Activated CD8-positive, alpha-beta memory T cell treated with anti-CD3 and anti-CD28 coated beads, Interleukin-2, amount 10 ng/mL, durations not matched to agents 7 days and 5 days (primary cell): ENCODE measurements around the gene ARL5A. TPM values are rescaled to one million over a fixed set of nuclear protein-coding genes. Genes with fewer than 3 reads are reported as not detected.

Source experiments
- ATAC-seq: fragments of 150-1000 bp; cut with Tn5 transposase; one replicate; pipeline ENCODE4 v1.10.0; 2021; ENCODE audit warnings: moderate library complexity
- CTCF ChIA-PET: fragments of 350-600 bp; sonication (Branson Sonifier 250); formaldehyde crosslinking; loops from one replicate; lab custom pipeline; 2021; ENCODE audit warnings: antibody characterized with exemption; lab: Charles Lee
- DNase-seq: peaks from one replicate; pipeline ENCODE4 v3.0.0-alpha.2; 2020
- H3K27ac Mint-ChIP-seq: one replicate; pipeline ENCODE4 v1.8.0; 2021; ENCODE audit warnings: mild to moderate bottlenecking, mixed read lengths
- H3K27me3 Mint-ChIP-seq: one replicate; pipeline ENCODE4 v1.8.0; 2021; ENCODE audit warnings: mixed read lengths
- H3K36me3 Mint-ChIP-seq: one replicate; pipeline ENCODE4 v1.8.0; 2021; ENCODE audit warnings: mild to moderate bottlenecking, mixed read lengths
- H3K4me1 Mint-ChIP-seq: one replicate; pipeline ENCODE4 v1.8.0; 2021; ENCODE audit warnings: mixed read lengths
- H3K4me3 Mint-ChIP-seq: one replicate; pipeline ENCODE4 v1.8.0; 2021; ENCODE audit warnings: mild to moderate bottlenecking, moderate library complexity, mixed read lengths
- H3K9me3 Mint-ChIP-seq: one replicate; pipeline ENCODE4 v1.8.0; 2022; ENCODE audit warnings: low read depth, mixed read lengths
- total RNA-seq, 2 experiments: library from RNA; stranded (reverse); gene quantifications; one replicate each; pipeline ENCODE4 v1.2.3, GENCODE V29; 2021

The ARL5A gene
- total RNA-seq, 2 experiments from 2014 or later, result 45.3 to 46.6 TPM

GRCh38 chr2:151849413-151850010, 21.3 kb upstream of the ARL5A start:
- Mint-ChIP-seq H3K27me3 (peaks cover 9% of the 10 kb centered on the region), H3K27ac (no peak overlapping the region), H3K4me1 (no peaks in the 10 kb centered on the region), H3K36me3 (no peaks in the 10 kb centered on the region), H3K9me3 (no peaks in the 10 kb centered on the region), H3K4me3 (no peak overlapping the region)
- CTCF ChIA-PET, result no interaction called here
- ATAC-seq, result no peak
- no peak for DNase-seq

GRCh38 chr2:151845884-151846283, 17.7 kb upstream of the ARL5A start:
- peaks cover 2% of the 10 kb centered on the region for H3K4me1 Mint-ChIP-seq
- H3K9me3 Mint-ChIP-seq, result no peaks in the 10 kb centered on the region
- peaks cover 9% of the 10 kb centered on the region for H3K27me3 Mint-ChIP-seq
- CTCF ChIA-PET, result no interaction called here
- H3K27ac Mint-ChIP-seq, result no peak overlapping the region
- H3K36me3 Mint-ChIP-seq, result no peaks in the 10 kb centered on the region
- DNase-seq (no peak), ATAC-seq (no peak)
- no peak overlapping the region for H3K4me3 Mint-ChIP-seq

- DNase-seq, result no peak
- CTCF ChIA-PET, result no interaction called here
- Mint-ChIP-seq H3K36me3 (no peaks in the 10 kb centered on the region), H3K4me1 (peaks cover 2% of the 10 kb centered on the region), H3K27ac (no peak overlapping the region), H3K27me3 (peaks cover 9% of the 10 kb centered on the region), H3K4me3 (no peak overlapping the region), H3K9me3 (no peaks in the 10 kb centered on the region)
- ATAC-seq, result no peak
Observed at GRCh38 chr2:151845481-151845880, 17.3 kb upstream of the ARL5A start.

GRCh38 chr2:151844211-151844896, 16.1 kb upstream of the ARL5A start:
- CTCF ChIA-PET, result no interaction called here
- Mint-ChIP-seq H3K27ac (no peak overlapping the region), H3K4me1 (peaks cover 2% of the 10 kb centered on the region), H3K9me3 (no peaks in the 10 kb centered on the region), H3K4me3 (no peak overlapping the region), H3K27me3 (peaks cover 9% of the 10 kb centered on the region), H3K36me3 (no peaks in the 10 kb centered on the region)
- ATAC-seq (no peak), DNase-seq (no peak)

- no peak overlapping the region for H3K27ac Mint-ChIP-seq
- no peak for ATAC-seq
- no peak overlapping the region for H3K4me3 Mint-ChIP-seq
- peaks cover 2% of the 10 kb centered on the region for H3K4me1 Mint-ChIP-seq
- peaks cover 9% of the 10 kb centered on the region for H3K27me3 Mint-ChIP-seq
- no peaks in the 10 kb centered on the region for H3K36me3 Mint-ChIP-seq
- no peak for DNase-seq
- H3K9me3 Mint-ChIP-seq, result no peaks in the 10 kb centered on the region
- CTCF ChIA-PET, result no interaction called here
Observed at GRCh38 chr2:151843691-151844061, 15.5 kb upstream of the ARL5A start.

GRCh38 chr2:151842830-151843690, 14.8 kb upstream of the ARL5A start:
- peaks cover 2% of the 10 kb centered on the region for H3K4me1 Mint-ChIP-seq
- DNase-seq, result no peak

GRCh38 chr2:151841047-151841424, 12.8 kb upstream of the ARL5A start:
- CTCF ChIA-PET, result no interaction called here
- Mint-ChIP-seq H3K27ac (no peak overlapping the region), H3K9me3 (no peaks in the 10 kb centered on the region), H3K4me3 (no peak overlapping the region), H3K27me3 (no peaks in the 10 kb centered on the region), H3K36me3 (no peaks in the 10 kb centered on the region), H3K4me1 (peaks cover 2% of the 10 kb centered on the region)
- ATAC-seq (no peak), DNase-seq (no peak)

More at GRCh38 chr2:151842830-151843690, 14.8 kb upstream of the ARL5A start:
- CTCF ChIA-PET, result interaction anchor here (0.7 to 1.2 kb wide), 2 partner anchors 23 to 281 kb away, joined by 3 to 11 read pairs; no protein-coding TSS in a partner anchor
- Mint-ChIP-seq H3K27me3 (peaks cover 4% of the 10 kb centered on the region), H3K4me3 (no peak overlapping the region), H3K27ac (no peak overlapping the region), H3K36me3 (no peaks in the 10 kb centered on the region), H3K9me3 (no peaks in the 10 kb centered on the region)
- ATAC-seq, result no peak

GRCh38 chr2:151840216-151841046, 12.2 kb upstream of the ARL5A start:
- Mint-ChIP-seq H3K9me3 (no peaks in the 10 kb centered on the region), H3K27ac (no peak overlapping the region), H3K27me3 (peaks cover 2% of the 10 kb centered on the region), H3K4me1 (peaks cover 2% of the 10 kb centered on the region), H3K36me3 (no peaks in the 10 kb centered on the region), H3K4me3 (no peak overlapping the region)
- ATAC-seq (no peak), DNase-seq (no peak)
- CTCF ChIA-PET, result no interaction called here

GRCh38 chr2:151837926-151838325, 9.7 kb upstream of the ARL5A start:
- DNase-seq (no peak), ATAC-seq (no peak)
- Mint-ChIP-seq H3K9me3 (no peaks in the 10 kb centered on the region), H3K4me1 (peaks cover under 1% of the 10 kb centered on the region), H3K4me3 (no peak overlapping the region), H3K27me3 (peaks cover 9% of the 10 kb centered on the region), H3K36me3 (no peaks in the 10 kb centered on the region), H3K27ac (no peak overlapping the region)
- CTCF ChIA-PET, result no interaction called here

- no peak for DNase-seq
- CTCF ChIA-PET, result no interaction called here
- H3K27ac Mint-ChIP-seq, result no peak overlapping the region
- no peak overlapping the region for H3K4me3 Mint-ChIP-seq
- H3K27me3 Mint-ChIP-seq, result peaks cover 9% of the 10 kb centered on the region
- no peak for ATAC-seq
- H3K36me3 Mint-ChIP-seq, result no peaks in the 10 kb centered on the region
- peaks cover under 1% of the 10 kb centered on the region for H3K4me1 Mint-ChIP-seq
- H3K9me3 Mint-ChIP-seq, result no peaks in the 10 kb centered on the region
Observed at GRCh38 chr2:151833984-151834383, 5.8 kb upstream of the ARL5A start.

GRCh38 chr2:151830961-151831360, 2.7 kb upstream of the ARL5A start:
- no peak for DNase-seq
- ATAC-seq, result no peak
- Mint-ChIP-seq H3K4me3 (no peak overlapping the region), H3K27ac (no peak overlapping the region), H3K9me3 (no peaks in the 10 kb centered on the region), H3K4me1 (peaks cover 21% of the 10 kb centered on the region), H3K27me3 (peaks cover 9% of the 10 kb centered on the region), H3K36me3 (no peaks in the 10 kb centered on the region)
- CTCF ChIA-PET, result no interaction called here

- ATAC-seq, result no peak
- no peak for DNase-seq
- Mint-ChIP-seq H3K4me3 (peak overlapping the region; percentile 98), H3K4me1 (peaks cover 33% of the 10 kb centered on the region), H3K9me3 (no peaks in the 10 kb centered on the region), H3K36me3 (peaks cover 3% of the 10 kb centered on the region), H3K27ac (peak overlapping the region; percentile 86), H3K27me3 (peaks cover 1% of the 10 kb centered on the region)
- CTCF ChIA-PET, result interaction anchor here (1.3 kb wide), 1 partner anchor 168 kb away, joined by 3 read pairs; no protein-coding TSS in a partner anchor
Observed at GRCh38 chr2:151828890-151829324, 686 bp upstream of the ARL5A start.
